NCI-H345 treated with DMSO at 0.1 percent for 48 hours (cell line): Measurements from ENCODE around the gene MEX3B.

ENCODE experiments used
- DNase-seq: peaks from one replicate; lab custom pipeline; 2025; ENCODE audit not compliant: unreplicated experiment; lab: John Stamatoyannopoulos, UW

Gene MEX3B

GRCh38 chr15:82045892-82046665 lies at the start of gene MEX3B:
TSS of gene MEX3B (minus strand) at chr15:82046018. CDS start at chr15:82045705, 313 bp downstream.
- peak; percentile 75 for DNase-seq

DNA sequence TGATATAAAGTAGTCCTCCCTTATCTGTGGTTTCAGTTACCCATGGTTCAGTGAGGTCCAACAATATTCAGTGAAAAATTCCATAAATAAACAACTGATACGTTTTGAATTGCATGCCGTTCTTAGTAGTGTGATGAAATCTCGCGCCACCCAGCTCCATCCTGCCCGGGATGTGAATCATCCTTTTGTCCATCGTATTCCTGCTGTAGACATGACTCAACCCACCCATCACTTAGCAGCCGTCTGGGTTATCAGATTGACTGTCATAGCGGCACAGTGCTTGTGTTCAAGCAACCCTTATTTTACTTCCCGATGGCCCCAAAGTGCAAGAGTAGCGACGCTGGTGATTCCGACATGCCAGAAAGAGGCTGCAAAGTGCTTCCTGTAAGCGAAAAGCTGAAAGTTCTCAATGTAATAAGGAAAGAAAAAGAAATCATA lies 48.0 kb upstream of the MEX3B start:
- DNase-seq, result no peak

DNA sequence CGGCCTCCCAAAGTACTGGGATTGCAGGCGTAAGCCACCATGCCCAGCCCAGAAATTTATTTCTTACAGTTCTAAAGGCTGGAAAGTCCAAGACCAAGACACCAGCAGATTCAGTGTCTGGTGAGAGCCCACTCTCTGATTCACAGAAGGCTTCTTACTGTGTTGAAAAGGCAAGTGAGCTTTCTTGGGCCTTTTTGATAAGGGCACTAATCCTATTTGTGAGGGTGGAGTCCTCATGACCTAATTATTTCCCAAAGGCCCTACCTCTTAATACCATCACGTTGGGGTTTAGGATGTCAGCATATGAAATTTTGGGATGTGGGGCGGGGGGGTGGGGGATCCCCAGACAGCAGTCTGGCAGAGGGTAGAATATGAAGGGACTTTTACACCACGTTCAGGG lies 47.5 kb upstream of the MEX3B start:
- DNase-seq, result no peak

GRCh38 chr15:82091636-82092140 lies 45.9 kb upstream of the MEX3B start:
- no peak for DNase-seq

DNA sequence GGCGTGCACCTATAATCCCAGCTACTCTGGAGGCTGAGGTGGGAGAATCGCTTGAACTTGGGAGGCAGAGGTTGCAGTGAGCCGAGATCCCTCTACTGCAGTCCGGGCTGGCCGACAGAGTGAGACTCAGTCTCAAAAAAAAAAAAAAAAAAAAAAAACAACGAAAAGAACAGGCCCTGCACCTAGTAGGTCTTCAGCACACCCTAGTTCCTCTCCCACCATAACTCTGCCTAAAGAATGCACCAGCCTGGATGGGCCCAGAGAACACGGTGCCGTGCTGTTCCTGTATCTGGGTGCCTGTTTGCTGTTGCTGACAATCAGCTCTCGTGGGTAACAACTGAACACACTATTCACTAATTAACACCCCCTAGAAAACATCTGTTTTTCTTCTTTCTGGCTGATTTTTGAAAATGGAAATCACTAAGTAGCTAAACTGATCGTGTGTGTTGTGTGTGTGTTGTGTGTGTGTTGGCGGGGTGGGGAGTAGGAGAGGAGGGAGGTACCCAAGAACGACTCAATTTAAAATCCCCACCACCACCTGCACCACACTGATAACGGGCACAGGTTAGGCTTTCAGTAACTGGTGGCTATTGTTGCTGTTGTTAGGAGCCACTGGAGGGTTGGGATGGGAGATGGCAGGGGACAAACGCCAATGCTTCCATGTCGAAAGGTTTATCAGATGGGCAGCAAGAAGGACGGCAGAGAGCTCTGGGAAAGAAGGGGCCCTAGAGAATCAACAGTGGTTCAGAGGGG lies 40.6 kb upstream of the MEX3B start:
- DNase-seq, result no peak

GRCh38 chr15:82081914-82082762 lies 36.3 kb upstream of the MEX3B start:
- DNase-seq, result no peak

DNA sequence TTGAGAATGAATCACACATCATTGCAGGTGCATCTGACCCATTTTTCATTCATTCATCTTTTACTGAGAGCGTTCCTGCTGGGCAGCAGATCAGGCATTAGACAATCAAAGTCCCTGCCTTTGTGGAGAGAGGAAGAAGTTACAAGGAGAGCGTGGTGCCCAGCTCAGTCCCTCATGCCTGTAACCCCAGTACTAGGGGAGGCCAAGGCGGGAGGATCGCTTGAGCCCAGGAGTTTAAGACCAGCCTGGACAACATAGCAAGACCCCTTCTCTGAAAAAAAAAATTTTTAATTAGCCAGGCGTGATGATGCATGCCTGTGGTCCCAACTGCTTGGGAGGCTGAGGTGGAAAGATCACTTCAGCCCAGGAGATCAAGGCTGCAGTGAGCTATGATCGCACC lies 35.0 kb upstream of the MEX3B start:
- DNase-seq, result no peak

GRCh38 chr15:82079736-82080135 lies 33.9 kb upstream of the MEX3B start:
- no peak for DNase-seq

DNA sequence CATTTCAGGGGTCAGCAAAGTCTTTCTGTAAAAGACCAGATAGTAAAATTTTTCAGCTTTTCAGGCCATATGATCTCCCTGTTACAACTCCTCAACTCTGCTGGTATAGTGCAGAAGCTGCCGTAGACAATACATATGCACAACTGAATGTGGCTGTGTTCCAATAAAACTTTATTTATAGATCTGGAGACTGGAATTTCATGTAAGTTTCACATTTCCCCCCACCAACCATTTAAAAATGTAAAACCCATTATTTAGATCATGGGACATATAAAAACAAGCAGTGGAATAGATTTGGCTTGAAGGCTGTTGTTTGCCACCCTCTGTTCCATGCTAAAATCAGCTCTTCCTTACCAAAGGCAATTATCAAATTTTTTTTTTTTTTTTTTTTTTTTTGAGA lies 28.8 kb upstream of the MEX3B start:
- DNase-seq, result no peak

- no peak for DNase-seq
These were observed 27.2 kb upstream of the MEX3B start for GRCh38 chr15:82072926-82073537.

- DNase-seq, result no peak
These were observed 20.6 kb upstream of the MEX3B start for GRCh38 chr15:82066455-82066854.

DNA sequence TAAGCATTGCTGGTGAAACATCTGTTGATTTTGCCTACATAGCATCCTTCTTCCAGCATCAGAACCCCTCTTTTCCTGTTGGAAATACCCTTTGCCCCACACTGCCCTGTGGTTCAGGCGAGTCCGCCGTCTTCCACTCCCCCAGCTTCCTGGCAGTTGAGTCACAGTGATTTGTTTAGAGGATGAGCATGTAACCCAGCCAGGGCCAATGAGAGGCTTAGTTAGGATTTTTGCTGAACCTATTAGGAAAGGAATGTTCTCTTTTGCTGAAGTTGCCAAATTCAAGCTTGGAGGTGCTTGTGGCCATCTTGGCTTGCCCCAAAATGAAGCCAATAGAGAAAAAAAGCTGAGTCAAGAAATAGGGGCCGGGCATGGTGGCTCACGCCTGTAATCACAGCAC lies 19.0 kb upstream of the MEX3B start:
- no peak for DNase-seq

DNA sequence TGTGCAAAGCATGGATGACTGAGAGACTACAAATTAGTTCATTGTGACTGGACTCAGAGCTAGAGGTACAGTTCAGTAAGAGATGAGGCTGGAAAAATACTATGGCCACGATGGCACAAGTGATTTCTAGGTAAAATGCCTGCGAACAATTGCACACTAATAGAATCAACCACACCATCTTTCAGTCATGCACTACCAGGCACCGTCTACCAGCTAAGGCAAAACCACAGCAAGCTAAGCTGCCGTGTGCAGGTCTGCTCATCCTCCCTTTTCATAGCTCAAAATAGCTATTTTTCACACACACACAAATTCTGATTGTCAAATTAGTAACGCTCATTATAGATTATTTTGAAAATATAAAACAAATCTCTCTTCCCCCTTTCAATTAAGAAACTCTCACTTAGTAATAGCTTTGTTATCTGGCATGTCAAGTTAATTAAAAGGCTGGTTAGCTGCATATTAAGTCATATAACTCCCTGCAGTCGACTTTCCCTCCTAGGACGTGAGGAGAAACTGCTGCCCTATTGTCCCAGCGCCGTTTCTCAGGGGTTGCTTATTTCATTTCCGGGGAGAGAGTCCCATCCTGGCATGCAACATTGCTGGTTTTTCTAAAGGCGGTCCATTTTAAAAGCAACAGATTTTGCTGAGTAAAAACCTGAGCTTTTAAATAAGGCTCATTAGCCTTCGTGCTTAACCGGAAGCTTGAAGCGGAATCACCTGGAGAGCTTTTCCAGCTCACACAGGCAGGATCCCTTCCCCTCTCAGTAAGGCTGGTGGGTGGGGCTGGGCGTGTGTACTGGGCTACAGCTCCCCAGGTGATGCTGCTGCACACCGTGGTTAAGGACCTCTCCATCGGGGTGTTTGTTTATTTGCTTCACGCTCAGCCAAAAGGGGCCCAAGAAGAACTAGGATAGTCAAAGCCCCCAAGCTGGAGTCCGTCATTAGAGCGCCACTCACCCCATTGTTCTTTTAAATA lies 16.9 kb upstream of the MEX3B start:
- DNase-seq, result peak; percentile 29

GRCh38 chr15:82060817-82061216 lies 15.0 kb upstream of the MEX3B start:
- DNase-seq, result no peak

GRCh38 chr15:82058517-82059204 lies 12.8 kb upstream of the MEX3B start:
- no peak for DNase-seq

- DNase-seq, result no peak
These were observed 12.2 kb upstream of the MEX3B start for GRCh38 chr15:82058026-82058425.

GRCh38 chr15:82056958-82057823 lies 11.4 kb upstream of the MEX3B start:
- DNase-seq, result no peak

- no peak for DNase-seq
These were observed 6.9 kb upstream of the MEX3B start for GRCh38 chr15:82052751-82053150.
